ENCODE results near the gene CSNK2A1. TPM values are rescaled to one million over a fixed set of nuclear protein-coding genes. Genes with fewer than 3 reads are reported as not detected.

CSNK2A1 gene
- total and polyA plus RNA-seq, 2 of the 8 experiments (the other 6 are each of a cell fraction or from before 2014, with no cell fraction given), result 117 to 260 TPM

DNA sequence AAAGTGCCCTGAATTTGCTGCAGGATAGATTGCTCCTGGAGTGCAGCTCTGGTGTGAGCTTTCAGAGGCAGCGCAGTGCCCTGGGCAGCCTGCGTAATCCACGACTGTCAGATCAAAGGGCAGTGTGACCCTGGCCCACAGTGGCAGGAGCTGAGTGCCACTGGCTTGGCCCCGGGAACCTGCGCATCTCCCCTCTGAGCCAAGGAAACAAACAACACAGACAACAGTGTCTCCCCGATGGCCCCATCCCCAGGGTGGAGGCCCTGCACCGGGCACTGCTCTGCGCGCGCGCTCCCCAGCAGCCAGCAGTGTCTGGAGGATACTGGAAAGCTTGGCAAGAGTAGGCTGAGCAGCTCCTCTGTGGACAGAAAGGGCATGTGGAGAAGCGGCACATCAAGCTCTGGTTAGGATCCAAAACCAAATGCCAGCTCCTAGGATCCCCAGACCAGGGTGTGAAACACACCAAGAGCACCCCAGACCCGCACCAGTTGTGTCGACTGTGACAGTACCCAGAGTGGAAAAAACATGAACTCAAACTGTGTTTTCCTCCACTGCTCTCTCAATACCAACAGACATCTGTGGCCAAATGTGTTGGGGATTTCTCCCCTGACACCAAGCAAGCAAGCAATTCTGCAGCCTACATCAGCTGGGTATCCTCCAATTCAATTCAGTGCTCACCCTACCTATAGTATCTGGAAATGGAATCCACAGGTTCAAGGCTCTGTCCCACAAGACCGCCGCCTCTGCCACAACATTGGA lies 108.8 kb downstream of the CSNK2A1 start:
- peaks cover 9 to 39% (median 18%) of the 10 kb centered on the region in 4 experiments; a peak in 6 of 8 replicates for H3K36me3 ChIP-seq (ENCODE audit: control insufficient read depth in 2 of 4, insufficient read depth in 4 of 4, low read length in 3 of 4)
- no peak overlapping the region for H3K56ac ChIP-seq (replicated peaks; ENCODE audit: insufficient read length, low read depth, low read length)
- no peak overlapping the region for H4K8ac ChIP-seq (ENCODE audit: extremely low read depth, insufficient read depth, low read length)
- H2BK12ac ChIP-seq (ENCODE audit: low read depth, low read length), result no peak overlapping the region
- H2AFZ ChIP-seq (ENCODE audit: low read length), result no peak overlapping the region
- H2BK120ac ChIP-seq (replicated peaks; ENCODE audit: low read depth, low read length), result no peak overlapping the region
- ChIA-PET CTCF (ENCODE audit: partially characterized antibody) (interaction anchor here (1.3 to 4.1 kb wide), 5 partner anchors 14 to 304 kb away, joined by 3 to 17 read pairs (median 8); no protein-coding TSS in a partner anchor), POLR2A (ENCODE audit: partially characterized antibody) (interaction anchor here (0.5 to 2.4 kb wide), 12 partner anchors 9 to 293 kb away, joined by 3 to 11 read pairs (median 3); partner anchors contain the start of genes RBCK1 and TBC1D20)
- no peak overlapping the region for H3K9ac ChIP-seq (replicated peaks in 1 of 4; ENCODE audit: extremely low read depth in 1 of 4, low read depth in 3 of 4, low read length in 3 of 4)
- no peak overlapping the region for H4K5ac ChIP-seq (ENCODE audit: insufficient read length, low read depth, low read length)
- no peak overlapping the region for H3K18ac ChIP-seq (ENCODE audit: extremely low read depth, low read length)
- H3K4ac ChIP-seq (replicated peaks; ENCODE audit: insufficient read length, low read depth, low read length), result no peak overlapping the region
- no peak overlapping the region for H3K14ac ChIP-seq (ENCODE audit: insufficient read length)
- H3K27me3 ChIP-seq (replicated peaks in 1 of 4; ENCODE audit: control insufficient read depth in 3 of 4, extremely low read depth in 1 of 4, insufficient read depth in 3 of 4, low read length in 3 of 4), result peaks cover 0 to 11% (median 3%) of the 10 kb centered on the region in 4 experiments; a peak in 4 of 7 replicates
- no peaks in the 10 kb centered on the region for H3K9me3 ChIP-seq (ENCODE audit: insufficient read depth in 2 of 2, low read depth in 1 of 2, low read length in 1 of 2)
- H4K20me1 ChIP-seq (replicated peaks in 1 of 2; ENCODE audit: control insufficient read depth in 1 of 2, insufficient read depth in 2 of 2, low read length in 2 of 2), result peaks cover 6 to 40% of the 10 kb centered on the region in 2 experiments
- H3K79me1 ChIP-seq (ENCODE audit: low read depth, low read length), result no peaks in the 10 kb centered on the region
- no peak for FAIRE-seq
- H3K4me3 ChIP-seq (ENCODE audit: extremely low read depth in 1 of 4, insufficient read depth in 2 of 4, low read depth in 3 of 4, low read length in 4 of 4), result peak overlapping the region in 1 of 4 experiments; percentile 40; a peak in 2 of 8 replicates
- no peak for DNase-seq (ENCODE audit: low read depth in 1 of 2, low spot score in 2 of 2)
- WGBS, 2 experiments (ENCODE audit: extremely low coverage in 1 of 2, insufficient coverage in 1 of 2, insufficient read length in 1 of 2, insufficient replicate concordance in 2 of 2, low coverage in 1 of 2, low lambda C conversion rate in 2 of 2, missing lambda C conversion rate in 1 of 2), result 69% methylated on average over 16 of the region's 16 CpGs; no CpG with 5 or more reads in 1 of the 2 experiments
- H4K91ac ChIP-seq (replicated peaks; ENCODE audit: insufficient read length, low read length), result no peak overlapping the region
- peak overlapping the region; percentile 43 to 57 for H3K4me2 ChIP-seq (ENCODE audit: insufficient read depth in 1 of 2, low read depth in 2 of 2, low read length in 2 of 2)
- TF ChIP-seq CTBP2 (IDR thresholded peaks at IDR 0.05; ENCODE audit: borderline replicate concordance, insufficient read depth, insufficient read length, low read length), result no peak
- no peak for TF ChIP-seq POU5F1 (IDR thresholded peaks at IDR 0.05; ENCODE audit: low read depth, low read length)
- TF ChIP-seq RAD21 (IDR thresholded peaks at IDR 0.05 in 1 of 2, conservative IDR thresholded peaks at IDR 0.05 in 1 of 2; ENCODE audit: low read depth in 2 of 2, low read length in 2 of 2), result no peak
- 0 out of 4 replicates have a peak, but pooled peaks of 1 of the 2 experiments have one; percentile 20 for TF ChIP-seq SIN3A (conservative IDR thresholded peaks at IDR 0.05 in 1 of 2, IDR thresholded peaks at IDR 0.05 in 1 of 2; ENCODE audit: low read depth in 1 of 2, low read length in 2 of 2)
- no peak for TF ChIP-seq TAF7 (optimal IDR thresholded peaks at IDR 0.05; ENCODE audit: borderline replicate concordance, low read depth, low read length)
- no peak overlapping the region for H2BK15ac ChIP-seq (ENCODE audit: low read length)
- no peak overlapping the region for H2BK5ac ChIP-seq (ENCODE audit: low read depth, low read length)
- H2BK20ac ChIP-seq (ENCODE audit: low read length), result no peak overlapping the region
- H2AK5ac ChIP-seq (ENCODE audit: low read depth, low read length), result no peak overlapping the region; the same call in 1 of the 2 replicates
- H3K79me2 ChIP-seq (ENCODE audit: control insufficient read depth in 1 of 2, insufficient read depth in 2 of 2, low read length in 2 of 2), result no peaks in the 10 kb centered on the region
- H3K23me2 ChIP-seq (ENCODE audit: low read depth, low read length), result no peaks in the 10 kb centered on the region
- no peak overlapping the region for H3K23ac ChIP-seq (ENCODE audit: insufficient read length)
- peaks cover 0 to 13% (median 5%) of the 10 kb centered on the region in 4 experiments; a peak in 6 of 7 replicates for H3K4me1 ChIP-seq (replicated peaks in 1 of 4; ENCODE audit: control insufficient read depth in 3 of 4, insufficient read depth in 4 of 4, low read length in 3 of 4)
- no peak overlapping the region for H3K27ac ChIP-seq (ENCODE audit: low read depth, low read length)

Data from H1 (cell line).